GM12878 (cell line): ENCODE results near the gene PGLYRP2. TPM values are rescaled to one million over a fixed set of nuclear protein-coding genes. Genes with fewer than 3 reads are reported as not detected.
"Not testable (repeated sequence)": the region's sequence is repeated elsewhere in the genome, so short reads cannot be mapped to it uniquely, and the experiment has no call there.

Experiments
- ATAC-seq: fragments of 200-7000 bp; cut with Tn5 transposase; 3 replicates; pipeline ENCODE4 v1.9.1; 2020; ENCODE audit warnings: mild to moderate bottlenecking, moderate library complexity
- BruUV-seq: library from RNA; stranded (reverse); fragments of 400-500 nt; replicated peaks from 2 replicates; lab custom pipeline; 2021; lab: Mats Ljungman, UMichigan
- CTCF ChIA-PET: fragments of 300-600 bp; sonication (Branson Sonifier 250); formaldehyde crosslinking; extraction: SDS; loops from one replicate; lab custom pipeline; 2021; ENCODE audit warnings: inconsistent platforms; lab: Yijun Ruan, JAX
- POLR2A ChIA-PET: fragments of 350-600 bp; formaldehyde crosslinking; extraction: SDS; loops from one replicate; lab custom pipeline; 2021; ENCODE audit warnings: inconsistent platforms; lab: Charles Lee
- RAD21 ChIA-PET: fragments of 300-600 bp; sonication (Branson Sonifier 250); formaldehyde crosslinking; loops from one replicate; lab custom pipeline; 2023; ENCODE audit warnings: antibody characterized with exemption; ENCODE audit not compliant: unreplicated experiment; lab: Charles Lee
- SMC1A ChIA-PET: fragments of 300-600 bp; sonication (Branson Sonifier 250); formaldehyde crosslinking; loops from one replicate; lab custom pipeline; 2023; ENCODE audit not compliant: unreplicated experiment, uncharacterized antibody; lab: Charles Lee
- DNase-seq: peaks from one replicate; pipeline ENCODE4 v3.0.0-alpha.2; 2011; ENCODE audit warnings: low read depth, low spot score
- FAIRE-seq: peaks from 3 replicates; lab custom pipeline; 2011; peaks lifted over from hg19 to GRCh38; lab: Jason Lieb, UNC
- H2AFZ ChIP-seq: 2 replicates; pipeline ENCODE4 v1.6.0; 2011; ENCODE audit warnings: low read depth, low read length, control low read depth; ENCODE audit not compliant: control insufficient read depth
- H3K27ac ChIP-seq: 2 replicates; pipeline ENCODE4 v1.5.1; 2011; ENCODE audit warnings: control low read depth; ENCODE audit not compliant: control insufficient read depth, insufficient read depth
- H3K27me3 ChIP-seq, 2 experiments: replicated peaks in 1 of 2; 2 replicates each; pipeline versions ENCODE4 v1.6.0 to v1.6.1; 2011; ENCODE audit warnings: low read length in 1 of 2; ENCODE audit not compliant: control insufficient read depth in 2 of 2, insufficient read depth in 2 of 2
- H3K36me3 ChIP-seq, 2 experiments: 2 replicates each; pipeline ENCODE4 v1.5.1; 2011; ENCODE audit warnings: low read length in 1 of 2; ENCODE audit not compliant: control insufficient read depth in 2 of 2, insufficient read depth in 2 of 2
- H3K4me1 ChIP-seq: 2 replicates; pipeline ENCODE4 v1.6.1; 2011; ENCODE audit warnings: mild to moderate bottlenecking, low read length, moderate library complexity, mixed read lengths; ENCODE audit not compliant: control insufficient read depth, insufficient read depth
- H3K4me2 ChIP-seq: 2 replicates; pipeline ENCODE4 v1.6.0; 2011; ENCODE audit warnings: control low read depth; ENCODE audit not compliant: control insufficient read depth, insufficient read depth
- H3K4me3 ChIP-seq: fragments of 200-600 bp; sonication (generic); 2 replicates; pipeline ENCODE4 v1.5.1; 2016
- H3K79me2 ChIP-seq: 2 replicates; pipeline ENCODE4 v1.6.0; 2011; ENCODE audit warnings: low read length; ENCODE audit not compliant: control insufficient read depth, insufficient read depth
- H3K9ac ChIP-seq: 2 replicates; pipeline ENCODE4 v1.8.0; 2011; ENCODE audit warnings: low read length, control low read depth, mixed read lengths; ENCODE audit not compliant: control insufficient read depth, insufficient read depth
- H3K9me3 ChIP-seq: replicated peaks from 3 replicates; pipeline ENCODE4 v1.5.1; 2011; ENCODE audit warnings: mild to moderate bottlenecking, low read length; ENCODE audit not compliant: control insufficient read depth, insufficient read depth
- H4K20me1 ChIP-seq: 2 replicates; pipeline ENCODE4 v1.6.0; 2011; ENCODE audit not compliant: control insufficient read depth, insufficient read depth
- LARP7 ChIP-seq: fragments of 450-650 bp; IDR thresholded peaks from 2 replicates; pipeline ENCODE4 v1.6.1; 2017; ENCODE audit warnings: mild to moderate bottlenecking
- SP1 ChIP-seq: IDR thresholded peaks from one replicate; pipeline ENCODE4 v1.6.1; 2011; ENCODE audit warnings: low read depth, low read length
- WGBS: methylation state at CpG from one replicate; pipeline ENCODE4 v1.1.6; 2016; ENCODE audit warnings: low lambda C conversion rate; ENCODE audit not compliant: insufficient replicate concordance, insufficient coverage; ENCODE audit errors: missing lambda C conversion rate; 5-methylcytosine and 5-hydroxymethylcytosine counted together
- in situ Hi-C: fragments of 300-500 bp; cut with MboI; formaldehyde crosslinking; loops from 9 replicates; pipeline ENCODE4 v1.14.3; 2018; ENCODE audit warnings: mixed read lengths
- intact Hi-C: fragments of 100-400 bp; cut with micrococcal nuclease; formaldehyde crosslinking; loops from one replicate; pipeline ENCODE4 v1.14.2; 2022; ENCODE audit not compliant: unreplicated experiment
- polyA plus RNA-seq, 11 experiments: library from polyadenylated mRNA; depleted of rRNA in 4 of 11; unstranded in 6 of 11; stranded (reverse) in 5 of 11; fragments of >200 nt; fragmentation: Nextera tagmentation in 4 of 11; fragmentation: Illumina TruSeq in 1 of 11; extraction: Ambion mirVana in 4 of 11; extraction: Trizol in 1 of 11; gene quantifications; 1 replicate in 1 of 11; 2 replicates in 10 of 11; pipeline versions ENCODE4 v1.2.1 to v1.2.3, GENCODE V29; 2011 to 2016; ENCODE audit warnings: inconsistent platforms in 2 of 11, missing spikeins in 2 of 11, low read depth in 1 of 11
- total RNA-seq, 4 experiments: library from RNA; depleted of rRNA in 3 of 4; stranded (reverse); fragments of >200 nt in 3 of 4; fragmentation: Illumina TruSeq in 1 of 4; extraction: Trizol in 1 of 4; gene quantifications; 2 replicates each; pipeline versions ENCODE4 v1.2.1 to v1.2.3, GENCODE V29; 2013 to 2021

The PGLYRP2 gene
- total and polyA plus RNA-seq, 10 of the 15 experiments (the other 5 are each of a cell fraction or from before 2014, with no cell fraction given), result 0.15 to 0.48 (median 0.26) TPM; not detected in 5

- no peak for TF ChIP-seq LARP7
- no peak for TF ChIP-seq SP1
Observed at GRCh38 chr19:15487038-15487437, 7.7 kb upstream of the PGLYRP2 start (continued).

GRCh38 chr19:15485768-15486167 is 6.5 kb upstream of the PGLYRP2 start:
- POLR2A ChIA-PET, H3K27me3 ChIP-seq, H4K20me1 ChIP-seq, H3K9me3 ChIP-seq, ATAC-seq, H3K4me2 ChIP-seq, H3K4me1 ChIP-seq, SMC1A ChIA-PET, H2AFZ ChIP-seq, FAIRE-seq, in situ Hi-C loops, BruUV-seq, RAD21 ChIA-PET, H3K27ac ChIP-seq, DNase-seq, CTCF ChIA-PET, H3K79me2 ChIP-seq, H3K4me3 ChIP-seq, H3K36me3 ChIP-seq, H3K9ac ChIP-seq, intact Hi-C loops: not testable (repeated sequence)
- whole genome bisulfite sequencing, result 51% methylated on average over 5 of the region's 5 CpGs

- CTCF ChIA-PET, DNase-seq, H3K9me3 ChIP-seq, H4K20me1 ChIP-seq, H2AFZ ChIP-seq, BruUV-seq, H3K4me3 ChIP-seq, ATAC-seq, FAIRE-seq, RAD21 ChIA-PET, H3K9ac ChIP-seq, H3K27ac ChIP-seq, H3K4me2 ChIP-seq, H3K79me2 ChIP-seq, H3K36me3 ChIP-seq, POLR2A ChIA-PET, intact Hi-C loops, in situ Hi-C loops, H3K4me1 ChIP-seq, H3K27me3 ChIP-seq: not testable (repeated sequence)
- WGBS, result 86% methylated on average over 7 of the region's 7 CpGs
- SMC1A ChIA-PET, result interaction anchor here (0.8 kb wide), 1 partner anchor 14 kb away, joined by 3 read pairs; no protein-coding TSS in a partner anchor
Observed at GRCh38 chr19:15480996-15481395, 1.7 kb upstream of the PGLYRP2 start.
